ENCODE measurements around the gene LATS2.

LATS2 gene

DNA sequence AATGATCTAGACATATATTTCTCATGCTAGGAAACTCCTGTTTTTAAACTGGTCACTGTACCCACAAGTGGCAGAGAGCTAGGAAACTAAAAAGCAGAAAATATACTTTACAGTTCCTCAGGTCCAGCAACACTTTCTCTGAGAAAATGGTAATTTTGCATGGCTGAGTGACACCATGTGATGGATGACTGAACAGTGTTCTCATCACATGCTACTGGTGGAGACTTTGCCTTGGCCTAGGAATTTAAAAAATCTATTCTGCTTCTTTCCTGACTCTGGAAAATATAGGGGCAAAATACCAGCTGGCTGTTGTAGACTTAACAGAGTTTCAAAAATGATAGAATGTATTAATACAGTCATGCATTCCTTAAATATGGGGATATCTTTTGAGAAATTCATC lies 50.0 kb downstream of the LATS2 start:
- H3K9me3 ChIP-seq (ENCODE audit: control insufficient read depth, low read length) = no peaks in the 10 kb centered on the region
- DNase-seq = no peak
- H3K4me1 ChIP-seq (ENCODE audit: control insufficient read depth, insufficient read depth, low read length, poor library complexity, severe bottlenecking) = no peaks in the 10 kb centered on the region
- H3K4me3 ChIP-seq (ENCODE audit: insufficient read depth, low read depth, low read length, poor library complexity, severe bottlenecking) = no peak overlapping the region
- H3K27me3 ChIP-seq (replicated peaks; ENCODE audit: control insufficient read depth, insufficient read depth, low read length, poor library complexity, severe bottlenecking) = no peaks in the 10 kb centered on the region
- no peaks in the 10 kb centered on the region for H3K36me3 ChIP-seq (ENCODE audit: control insufficient read depth, insufficient read depth, low read length)
- H3K27ac ChIP-seq (ENCODE audit: insufficient read depth, low read length, poor library complexity, severe bottlenecking) = no peak overlapping the region

DNA sequence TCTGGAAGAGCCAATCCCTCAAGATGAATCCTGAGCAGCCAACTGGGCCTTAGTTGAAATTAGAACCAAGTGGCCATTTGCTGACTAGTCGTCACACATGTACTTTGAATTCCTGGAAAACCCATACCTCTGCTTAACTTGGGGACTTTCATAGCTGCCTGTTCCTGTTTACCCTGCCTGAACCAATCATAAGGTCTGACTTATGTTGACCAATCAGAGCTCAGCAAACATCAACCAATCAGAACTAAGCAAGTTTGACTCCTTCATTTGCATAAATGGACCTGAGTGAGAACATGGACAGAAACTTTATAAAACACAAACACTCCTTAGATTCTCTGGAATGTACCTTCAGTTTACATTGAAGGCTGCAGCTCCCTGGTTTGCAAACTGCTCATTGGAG lies 50.8 kb downstream of the LATS2 start:
- H3K9me3 ChIP-seq (ENCODE audit: control insufficient read depth, low read length) = no peaks in the 10 kb centered on the region

DNA sequence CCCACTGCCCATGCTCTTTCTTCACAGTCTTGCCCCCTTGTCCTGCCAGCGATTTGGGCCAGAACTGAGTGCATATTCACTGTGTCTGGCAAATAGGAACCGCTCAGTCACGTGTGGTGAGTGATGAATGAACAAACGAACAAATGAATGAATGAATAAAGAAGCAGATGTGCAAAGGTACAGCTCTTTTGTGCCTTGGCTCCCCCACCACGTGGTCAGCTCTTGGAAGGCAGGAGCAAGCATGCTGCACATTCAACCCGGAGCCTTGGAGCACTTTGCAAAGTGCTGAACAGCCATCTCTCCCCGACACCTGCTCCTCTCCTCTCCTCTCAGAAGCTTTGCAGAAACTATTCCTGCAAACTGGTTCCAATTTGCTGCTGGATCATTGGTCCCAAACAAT lies 52.4 kb downstream of the LATS2 start:
- H3K27ac ChIP-seq (ENCODE audit: insufficient read depth, low read length, poor library complexity, severe bottlenecking) = no peak overlapping the region
- H3K9me3 ChIP-seq (ENCODE audit: control insufficient read depth, low read length) = no peaks in the 10 kb centered on the region
- H3K27me3 ChIP-seq (replicated peaks; ENCODE audit: control insufficient read depth, insufficient read depth, low read length, poor library complexity, severe bottlenecking) = no peaks in the 10 kb centered on the region
- no peaks in the 10 kb centered on the region for H3K36me3 ChIP-seq (ENCODE audit: control insufficient read depth, insufficient read depth, low read length)
- no peaks in the 10 kb centered on the region for H3K4me1 ChIP-seq (ENCODE audit: control insufficient read depth, insufficient read depth, low read length, poor library complexity, severe bottlenecking)
- no peak overlapping the region for H3K4me3 ChIP-seq (ENCODE audit: insufficient read depth, low read depth, low read length, poor library complexity, severe bottlenecking)
- DNase-seq = no peak

More for the DNA sequence above, 50.8 kb downstream of the LATS2 start:
- no peak for DNase-seq
- no peaks in the 10 kb centered on the region for H3K36me3 ChIP-seq (ENCODE audit: control insufficient read depth, insufficient read depth, low read length)
- no peaks in the 10 kb centered on the region for H3K4me1 ChIP-seq (ENCODE audit: control insufficient read depth, insufficient read depth, low read length, poor library complexity, severe bottlenecking)
- H3K4me3 ChIP-seq (ENCODE audit: insufficient read depth, low read depth, low read length, poor library complexity, severe bottlenecking) = no peak overlapping the region
- no peaks in the 10 kb centered on the region for H3K27me3 ChIP-seq (replicated peaks; ENCODE audit: control insufficient read depth, insufficient read depth, low read length, poor library complexity, severe bottlenecking)
- H3K27ac ChIP-seq (ENCODE audit: insufficient read depth, low read length, poor library complexity, severe bottlenecking) = no peak overlapping the region

DNA sequence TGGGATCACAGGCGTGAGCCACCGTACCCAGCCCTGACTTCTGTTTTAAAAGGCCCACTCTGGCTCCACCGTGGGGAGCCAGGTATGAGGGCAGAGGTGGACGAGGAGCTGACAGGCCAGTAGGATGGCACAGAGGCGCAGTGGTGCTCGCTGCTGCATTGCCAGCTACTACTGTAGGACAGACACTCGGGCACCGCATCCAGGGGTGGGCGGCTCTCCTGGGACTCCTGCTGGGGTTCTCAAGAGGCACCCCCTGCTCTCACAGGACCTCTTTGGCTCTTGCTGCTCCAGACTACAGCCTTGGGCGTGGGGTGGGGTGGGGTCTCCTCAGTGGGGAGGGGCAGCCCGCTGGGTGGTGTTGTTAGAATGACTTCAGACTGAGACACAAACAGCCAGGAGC lies 53.4 kb downstream of the LATS2 start:
- H3K9me3 ChIP-seq (ENCODE audit: control insufficient read depth, low read length) = no peaks in the 10 kb centered on the region
- H3K36me3 ChIP-seq (ENCODE audit: control insufficient read depth, insufficient read depth, low read length) = no peaks in the 10 kb centered on the region
- H3K4me1 ChIP-seq (ENCODE audit: control insufficient read depth, insufficient read depth, low read length, poor library complexity, severe bottlenecking) = no peaks in the 10 kb centered on the region
- H3K27ac ChIP-seq (ENCODE audit: insufficient read depth, low read length, poor library complexity, severe bottlenecking) = no peak overlapping the region
- no peak for DNase-seq
- no peak overlapping the region for H3K4me3 ChIP-seq (ENCODE audit: insufficient read depth, low read depth, low read length, poor library complexity, severe bottlenecking)
- no peaks in the 10 kb centered on the region for H3K27me3 ChIP-seq (replicated peaks; ENCODE audit: control insufficient read depth, insufficient read depth, low read length, poor library complexity, severe bottlenecking)

DNA sequence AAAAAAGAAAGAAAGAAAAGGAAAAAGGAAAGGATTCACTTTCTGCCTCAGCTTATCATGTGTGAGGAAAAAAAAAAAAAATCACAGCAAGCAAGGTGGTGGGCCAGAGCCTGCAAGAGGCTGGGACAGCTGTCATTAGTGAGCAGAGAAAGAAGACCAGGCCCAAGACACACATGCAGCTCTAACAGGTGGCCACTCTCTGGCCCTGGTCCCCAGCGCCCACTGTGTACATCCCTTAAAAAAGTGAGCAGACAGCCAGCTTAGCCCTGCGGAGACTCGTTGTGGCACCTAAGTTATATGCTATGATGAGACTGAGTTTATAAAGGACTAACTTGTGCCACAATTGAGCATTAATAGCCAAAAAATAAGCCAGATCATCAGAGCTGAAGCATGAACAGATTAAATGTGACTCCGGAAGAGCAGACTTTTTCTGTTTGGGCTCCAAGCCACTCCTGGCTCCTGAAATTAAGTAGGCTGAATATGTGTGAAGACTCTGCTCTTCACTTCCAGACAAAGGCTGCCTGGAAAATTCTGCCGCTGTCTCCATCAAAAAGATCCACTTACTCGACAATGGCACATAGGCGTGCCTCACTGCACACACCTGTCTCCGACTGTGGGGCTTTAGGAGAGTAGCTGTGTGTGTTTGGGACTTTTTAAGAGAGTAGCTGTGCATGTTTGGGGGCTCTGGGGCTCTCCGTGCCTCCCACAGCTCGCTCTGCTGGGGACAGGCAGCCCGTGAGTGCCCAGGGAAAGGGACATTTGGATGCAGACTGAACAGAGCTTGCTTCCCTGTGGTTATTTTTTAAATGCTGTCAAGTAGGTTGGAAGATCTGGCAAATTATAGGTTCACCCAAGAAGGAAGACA lies 55.0 kb downstream of the LATS2 start:
- H3K27me3 ChIP-seq (replicated peaks; ENCODE audit: control insufficient read depth, insufficient read depth, low read length, poor library complexity, severe bottlenecking) = no peaks in the 10 kb centered on the region
- DNase-seq = no peak
- no peak overlapping the region for H3K4me3 ChIP-seq (ENCODE audit: insufficient read depth, low read depth, low read length, poor library complexity, severe bottlenecking)
- H3K4me1 ChIP-seq (ENCODE audit: control insufficient read depth, insufficient read depth, low read length, poor library complexity, severe bottlenecking) = no peaks in the 10 kb centered on the region
- no peak overlapping the region for H3K27ac ChIP-seq (ENCODE audit: insufficient read depth, low read length, poor library complexity, severe bottlenecking)
- H3K9me3 ChIP-seq (ENCODE audit: control insufficient read depth, low read length) = no peaks in the 10 kb centered on the region
- no peaks in the 10 kb centered on the region for H3K36me3 ChIP-seq (ENCODE audit: control insufficient read depth, insufficient read depth, low read length)

DNA sequence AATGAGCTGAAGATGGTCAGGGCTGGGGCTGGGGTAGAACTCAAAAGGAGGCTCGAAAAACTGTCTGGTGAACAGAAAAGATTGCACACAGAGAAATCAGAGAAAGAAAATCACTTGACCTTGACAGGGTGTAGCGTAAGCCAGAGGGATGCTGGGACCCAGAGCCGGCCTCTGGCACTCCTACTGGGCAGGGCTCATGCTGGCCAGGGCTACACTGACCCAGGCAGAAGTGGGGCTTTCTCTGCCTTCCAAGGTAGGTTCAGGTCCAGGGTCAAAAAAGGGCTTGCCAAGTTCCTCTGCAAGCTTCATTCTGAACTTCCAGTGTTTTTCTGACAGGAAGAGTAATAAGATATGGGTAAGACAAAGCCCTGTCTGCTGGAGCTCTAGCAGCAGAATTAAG lies 56.2 kb downstream of the LATS2 start:
- H3K4me1 ChIP-seq (ENCODE audit: control insufficient read depth, insufficient read depth, low read length, poor library complexity, severe bottlenecking) = no peaks in the 10 kb centered on the region

DNA sequence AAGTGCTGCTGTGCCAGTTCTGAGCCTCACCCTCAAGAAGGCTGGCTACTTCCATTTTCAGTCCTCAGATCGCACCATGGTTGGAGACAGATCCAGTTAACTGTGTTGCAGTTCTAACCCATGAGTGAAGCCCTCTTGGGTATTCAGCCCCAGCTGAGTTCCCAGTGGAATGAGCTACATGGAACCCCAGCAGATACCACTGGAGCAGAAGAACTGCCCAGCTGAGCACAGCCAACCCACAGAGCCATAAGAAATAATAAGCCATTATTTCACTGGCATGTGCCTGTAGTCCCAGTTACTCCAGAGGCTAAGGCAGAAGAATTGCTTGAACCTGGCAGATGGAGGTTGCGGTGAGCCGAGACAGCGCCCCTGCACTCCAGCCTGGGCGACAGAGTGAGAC lies 59.9 kb downstream of the LATS2 start:
- Histone ChIP-seq H3K9me3 (ENCODE audit: control insufficient read depth, low read length) (no peaks in the 10 kb centered on the region), H3K36me3 (ENCODE audit: control insufficient read depth, insufficient read depth, low read length) (no peaks in the 10 kb centered on the region), H3K4me1 (ENCODE audit: control insufficient read depth, insufficient read depth, low read length, poor library complexity, severe bottlenecking) (no peaks in the 10 kb centered on the region), H3K27me3 (replicated peaks; ENCODE audit: control insufficient read depth, insufficient read depth, low read length, poor library complexity, severe bottlenecking) (no peaks in the 10 kb centered on the region), H3K27ac (ENCODE audit: insufficient read depth, low read length, poor library complexity, severe bottlenecking) (no peak overlapping the region), H3K4me3 (ENCODE audit: insufficient read depth, low read depth, low read length, poor library complexity, severe bottlenecking) (no peak overlapping the region)
- no peak for DNase-seq

More for the DNA sequence above, 56.2 kb downstream of the LATS2 start:
- no peaks in the 10 kb centered on the region for H3K27me3 ChIP-seq (replicated peaks; ENCODE audit: control insufficient read depth, insufficient read depth, low read length, poor library complexity, severe bottlenecking)
- no peak for DNase-seq
- no peak overlapping the region for H3K27ac ChIP-seq (ENCODE audit: insufficient read depth, low read length, poor library complexity, severe bottlenecking)
- H3K4me3 ChIP-seq (ENCODE audit: insufficient read depth, low read depth, low read length, poor library complexity, severe bottlenecking) = no peak overlapping the region
- H3K9me3 ChIP-seq (ENCODE audit: control insufficient read depth, low read length) = no peaks in the 10 kb centered on the region
- no peaks in the 10 kb centered on the region for H3K36me3 ChIP-seq (ENCODE audit: control insufficient read depth, insufficient read depth, low read length)

DNA sequence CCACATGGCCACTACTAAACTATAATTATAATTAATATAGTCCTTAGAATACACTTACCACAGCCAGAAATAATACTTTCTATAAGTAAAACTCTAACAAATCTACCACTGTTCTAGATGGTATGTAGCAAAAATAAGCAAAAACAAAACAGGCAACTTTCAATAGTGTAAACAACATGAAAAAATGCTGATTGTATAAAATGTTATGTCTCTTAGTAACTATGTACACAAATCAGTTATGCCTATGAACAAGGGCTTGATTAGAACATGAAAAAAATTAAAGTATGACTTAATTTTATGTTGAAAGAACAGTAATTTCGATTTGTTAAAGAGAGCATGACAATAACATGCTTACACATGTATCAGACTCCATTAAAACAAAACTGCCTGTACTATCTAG lies 60.7 kb downstream of the LATS2 start:
- Histone ChIP-seq H3K27me3 (replicated peaks; ENCODE audit: control insufficient read depth, insufficient read depth, low read length, poor library complexity, severe bottlenecking) (no peaks in the 10 kb centered on the region), H3K4me1 (ENCODE audit: control insufficient read depth, insufficient read depth, low read length, poor library complexity, severe bottlenecking) (no peaks in the 10 kb centered on the region), H3K9me3 (ENCODE audit: control insufficient read depth, low read length) (no peaks in the 10 kb centered on the region), H3K4me3 (ENCODE audit: insufficient read depth, low read depth, low read length, poor library complexity, severe bottlenecking) (no peak overlapping the region), H3K27ac (ENCODE audit: insufficient read depth, low read length, poor library complexity, severe bottlenecking) (no peak overlapping the region), H3K36me3 (ENCODE audit: control insufficient read depth, insufficient read depth, low read length) (no peaks in the 10 kb centered on the region)
- no peak for DNase-seq

DNA sequence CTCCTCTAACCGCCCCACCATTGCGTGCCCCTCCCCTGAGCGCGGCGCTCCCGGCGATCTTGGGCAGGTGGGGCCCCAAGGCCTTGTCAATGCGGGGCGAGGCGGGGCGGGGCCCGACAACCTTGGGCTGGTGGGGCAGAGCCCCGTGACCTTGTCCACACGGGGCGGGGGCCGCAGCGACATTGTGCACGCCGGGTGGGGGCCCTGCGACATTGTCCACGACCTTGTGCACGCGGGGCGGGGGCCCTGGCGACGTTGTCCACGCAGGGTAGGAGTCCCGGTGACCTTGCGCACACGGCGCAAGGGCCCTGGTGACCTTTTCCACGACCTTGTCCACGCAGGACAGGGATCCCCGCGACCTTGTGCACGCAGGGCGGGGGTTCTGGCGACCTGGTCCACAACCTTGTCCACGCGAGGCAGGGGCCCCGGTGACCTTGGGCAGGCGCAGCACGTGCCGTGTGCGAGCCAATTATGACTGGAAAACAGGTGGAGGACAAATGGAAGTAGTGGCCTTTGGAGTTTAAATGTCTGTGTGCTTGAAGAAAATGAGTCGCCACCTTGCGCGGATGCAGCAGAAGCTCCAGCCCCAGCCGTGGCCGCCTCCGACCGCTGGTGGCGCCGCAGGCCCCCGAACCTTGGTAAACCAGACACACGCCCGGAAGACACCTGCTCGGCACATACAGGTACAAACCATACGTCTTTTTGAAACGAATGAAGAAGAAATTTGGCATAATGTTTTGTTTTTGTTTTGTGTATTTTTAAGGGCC lies 62.6 kb downstream of the LATS2 start:
- H3K27me3 ChIP-seq (replicated peaks; ENCODE audit: control insufficient read depth, insufficient read depth, low read length, poor library complexity, severe bottlenecking) = no peaks in the 10 kb centered on the region
- no peak overlapping the region for H3K4me3 ChIP-seq (ENCODE audit: insufficient read depth, low read depth, low read length, poor library complexity, severe bottlenecking)
- H3K36me3 ChIP-seq (ENCODE audit: control insufficient read depth, insufficient read depth, low read length) = no peaks in the 10 kb centered on the region
- H3K4me1 ChIP-seq (ENCODE audit: control insufficient read depth, insufficient read depth, low read length, poor library complexity, severe bottlenecking) = no peaks in the 10 kb centered on the region
- H3K9me3 ChIP-seq (ENCODE audit: control insufficient read depth, low read length) = no peaks in the 10 kb centered on the region
- no peak for DNase-seq
- H3K27ac ChIP-seq (ENCODE audit: insufficient read depth, low read length, poor library complexity, severe bottlenecking) = no peak overlapping the region

Data from effector memory CD4-positive, alpha-beta T cell (primary cell).